GM12874 (cell line): ENCODE data around the gene GTPBP6.

ENCODE experiments used
- TF ChIP-seq, protein P1 (sequence below): IDR thresholded peaks from 2 replicates; pipeline ENCODE4 v1.5.1; 2011; ENCODE audit warnings: low read depth, mild to moderate bottlenecking, control low read depth, low read length, moderate library complexity; ENCODE audit not compliant: insufficient read depth

The GTPBP6 gene

GRCh38 chrX:361231-362145 lies 42.9 kb upstream of the GTPBP6 start:
- TF ChIP-seq, protein P1, sequence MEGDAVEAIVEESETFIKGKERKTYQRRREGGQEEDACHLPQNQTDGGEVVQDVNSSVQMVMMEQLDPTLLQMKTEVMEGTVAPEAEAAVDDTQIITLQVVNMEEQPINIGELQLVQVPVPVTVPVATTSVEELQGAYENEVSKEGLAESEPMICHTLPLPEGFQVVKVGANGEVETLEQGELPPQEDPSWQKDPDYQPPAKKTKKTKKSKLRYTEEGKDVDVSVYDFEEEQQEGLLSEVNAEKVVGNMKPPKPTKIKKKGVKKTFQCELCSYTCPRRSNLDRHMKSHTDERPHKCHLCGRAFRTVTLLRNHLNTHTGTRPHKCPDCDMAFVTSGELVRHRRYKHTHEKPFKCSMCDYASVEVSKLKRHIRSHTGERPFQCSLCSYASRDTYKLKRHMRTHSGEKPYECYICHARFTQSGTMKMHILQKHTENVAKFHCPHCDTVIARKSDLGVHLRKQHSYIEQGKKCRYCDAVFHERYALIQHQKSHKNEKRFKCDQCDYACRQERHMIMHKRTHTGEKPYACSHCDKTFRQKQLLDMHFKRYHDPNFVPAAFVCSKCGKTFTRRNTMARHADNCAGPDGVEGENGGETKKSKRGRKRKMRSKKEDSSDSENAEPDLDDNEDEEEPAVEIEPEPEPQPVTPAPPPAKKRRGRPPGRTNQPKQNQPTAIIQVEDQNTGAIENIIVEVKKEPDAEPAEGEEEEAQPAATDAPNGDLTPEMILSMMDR = no peak

DNA sequence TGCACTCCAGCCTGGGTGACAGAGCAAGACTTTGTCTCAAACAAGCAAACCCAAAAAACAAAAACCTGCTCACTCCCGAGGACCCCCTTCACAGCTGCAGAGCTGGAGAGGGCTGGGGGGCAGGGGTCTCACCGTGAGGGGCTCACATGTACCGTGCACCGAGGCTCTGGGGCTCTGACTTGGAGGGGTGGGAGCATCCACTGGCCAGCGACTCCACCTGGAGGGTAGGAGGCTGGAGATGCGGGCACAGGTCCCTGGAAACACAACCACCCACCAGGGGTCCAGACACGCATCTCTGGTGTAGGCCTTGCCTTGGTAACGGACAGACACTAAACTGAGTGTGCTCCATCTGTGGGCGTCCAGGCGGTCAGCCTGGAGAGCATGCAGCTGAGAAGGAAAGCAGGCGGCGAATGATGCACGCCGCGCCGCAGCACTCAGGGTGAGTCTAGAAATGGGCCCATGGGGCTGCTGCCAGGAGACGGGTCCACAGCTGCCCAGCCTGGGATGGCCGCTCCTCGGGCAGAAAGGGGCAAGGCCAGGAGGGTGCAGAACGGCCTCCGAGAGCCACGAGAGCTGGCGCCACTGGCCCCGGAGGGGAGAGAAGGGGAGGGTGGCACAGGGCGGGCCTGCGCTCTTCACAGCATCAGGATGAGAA lies 42.0 kb upstream of the GTPBP6 start:
- TF ChIP-seq, protein P1 = no peak

DNA sequence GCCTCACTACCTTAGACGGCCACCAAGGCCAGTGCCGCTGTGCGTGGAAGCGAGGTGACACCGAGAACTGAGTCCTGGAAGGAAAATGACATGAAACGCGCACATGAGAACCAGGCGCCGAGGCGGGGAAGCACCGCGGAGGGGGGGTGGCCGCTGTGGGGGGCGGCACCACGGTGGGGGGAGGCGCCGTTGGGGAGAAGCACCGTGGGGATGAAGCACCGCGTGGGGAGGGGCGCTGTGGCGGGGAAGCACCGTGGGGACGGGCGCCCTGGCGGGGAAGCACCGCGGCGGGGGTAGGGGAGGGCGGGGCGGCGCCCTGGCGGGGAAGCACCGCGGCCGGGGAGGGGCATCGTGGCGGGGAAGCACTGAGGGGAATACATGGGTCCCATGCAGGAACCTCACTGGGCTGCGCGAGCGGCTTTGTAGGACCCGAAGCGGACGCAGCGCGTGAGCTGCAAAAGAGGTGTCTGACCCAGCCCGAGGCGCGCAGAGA lies 40.1 kb upstream of the GTPBP6 start:
- TF ChIP-seq, protein P1 = no peak

DNA sequence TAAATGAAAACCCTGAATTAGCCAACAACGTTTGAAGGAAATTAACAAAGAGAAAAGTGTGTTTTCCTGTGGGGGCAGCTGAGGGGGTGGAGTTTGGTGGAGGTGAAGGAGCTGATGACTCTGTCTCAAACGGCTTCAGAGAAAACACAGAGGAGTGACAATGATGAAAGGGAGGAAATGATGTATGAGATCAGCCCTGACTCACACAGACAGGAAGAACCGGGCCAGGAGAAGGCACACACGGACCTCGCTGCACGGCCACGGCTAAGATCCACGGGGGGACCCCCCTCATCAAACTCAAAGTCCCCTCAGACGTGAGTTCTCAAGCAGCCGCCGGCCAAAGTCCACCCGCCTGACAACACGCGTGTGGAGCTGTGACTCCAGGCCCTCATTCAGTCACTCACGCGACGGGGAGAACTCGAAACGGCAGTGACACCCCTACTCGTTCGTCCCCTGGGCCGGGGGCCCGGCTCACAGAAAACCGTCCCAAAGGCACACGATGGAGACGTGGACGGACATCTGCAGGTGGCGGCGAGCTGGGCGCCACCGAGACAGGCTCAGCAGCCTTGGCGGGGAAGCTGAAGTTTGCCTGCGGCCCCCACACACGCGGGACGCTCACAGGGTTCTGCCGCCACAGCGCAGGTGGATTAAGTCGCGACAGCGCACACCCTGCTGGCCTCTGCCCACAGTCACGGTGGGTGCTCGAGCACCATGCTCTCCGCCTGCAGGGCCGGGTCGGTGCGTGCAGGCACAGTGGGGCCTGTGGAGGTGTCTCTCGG lies 39.3 kb upstream of the GTPBP6 start:
- TF ChIP-seq, protein P1 = no peak

DNA sequence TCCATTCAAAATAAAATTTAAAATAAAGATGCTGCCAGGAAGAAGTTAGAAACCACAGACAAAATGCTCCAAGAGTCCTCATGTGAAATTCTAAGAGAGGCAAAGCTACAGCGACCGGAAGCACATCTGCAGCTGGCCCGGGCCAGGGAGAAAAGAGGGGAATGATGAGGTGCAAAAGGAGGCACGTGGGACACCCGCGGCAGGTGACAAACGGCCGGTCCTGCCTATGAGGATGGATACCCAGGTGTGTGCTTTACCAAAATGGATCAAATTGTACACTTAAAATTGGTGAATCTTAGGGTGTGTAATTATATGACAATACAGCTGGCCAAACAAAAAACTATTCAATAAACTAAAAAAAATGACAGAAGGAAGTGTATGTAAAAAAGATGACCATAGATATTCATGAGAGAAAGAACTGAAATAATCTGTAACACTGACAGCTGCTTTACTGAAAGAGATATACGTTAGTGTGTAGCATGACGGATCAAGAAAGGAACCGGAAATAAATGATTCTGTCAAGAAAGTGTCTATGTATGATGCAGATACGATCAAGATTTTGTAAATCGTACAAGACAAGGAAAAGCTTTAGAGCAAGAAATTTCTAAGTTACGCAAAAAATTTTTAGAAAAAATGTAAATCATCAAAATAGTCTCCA lies 38.6 kb upstream of the GTPBP6 start:
- TF ChIP-seq, protein P1 = no peak

DNA sequence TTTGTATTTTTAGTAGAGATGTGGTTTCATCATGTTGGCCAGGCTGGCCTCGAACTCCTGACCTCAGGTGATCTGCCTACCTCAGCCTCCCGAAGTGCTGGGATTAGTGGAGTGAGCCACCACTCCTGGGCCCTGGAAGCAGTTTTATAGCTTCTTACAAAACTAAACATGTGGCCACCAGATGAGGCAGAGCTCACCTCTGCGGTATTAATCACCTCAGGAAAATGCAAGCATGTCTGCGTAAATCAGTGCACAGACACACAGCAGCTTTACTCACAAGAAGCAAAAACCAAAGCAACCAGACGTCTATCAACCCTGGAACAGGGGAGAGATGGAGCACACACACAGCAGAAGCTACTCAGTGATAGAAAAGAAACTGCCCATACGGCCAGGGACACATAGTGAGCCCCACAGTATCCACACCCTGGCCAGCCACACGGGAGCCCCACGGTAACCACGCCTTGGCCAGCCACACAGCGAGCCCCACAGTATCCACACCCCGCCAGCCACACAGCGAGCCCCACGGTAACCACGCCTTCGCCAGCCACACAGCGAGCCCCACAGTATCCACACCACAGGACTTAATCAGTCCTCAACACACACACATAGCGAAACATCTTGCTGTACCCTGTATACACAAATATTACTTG lies 37.9 kb upstream of the GTPBP6 start:
- TF ChIP-seq, protein P1 = no peak
